ENCODE results near the gene TSSK3. TPM values are rescaled to one million over a fixed set of nuclear protein-coding genes. Genes with fewer than 3 reads are reported as not detected.

TSSK3 gene
- total and polyA plus RNA-seq, 9 of the 15 experiments (the other 6 are each of a cell fraction or from before 2014, with no cell fraction given): 0.27 to 2.8 (median 1.9) TPM

GRCh38 chr1:32350785-32351398 lies 11.4 kb upstream of the TSSK3 start (continued):
- TF ChIP-seq, protein P1, sequence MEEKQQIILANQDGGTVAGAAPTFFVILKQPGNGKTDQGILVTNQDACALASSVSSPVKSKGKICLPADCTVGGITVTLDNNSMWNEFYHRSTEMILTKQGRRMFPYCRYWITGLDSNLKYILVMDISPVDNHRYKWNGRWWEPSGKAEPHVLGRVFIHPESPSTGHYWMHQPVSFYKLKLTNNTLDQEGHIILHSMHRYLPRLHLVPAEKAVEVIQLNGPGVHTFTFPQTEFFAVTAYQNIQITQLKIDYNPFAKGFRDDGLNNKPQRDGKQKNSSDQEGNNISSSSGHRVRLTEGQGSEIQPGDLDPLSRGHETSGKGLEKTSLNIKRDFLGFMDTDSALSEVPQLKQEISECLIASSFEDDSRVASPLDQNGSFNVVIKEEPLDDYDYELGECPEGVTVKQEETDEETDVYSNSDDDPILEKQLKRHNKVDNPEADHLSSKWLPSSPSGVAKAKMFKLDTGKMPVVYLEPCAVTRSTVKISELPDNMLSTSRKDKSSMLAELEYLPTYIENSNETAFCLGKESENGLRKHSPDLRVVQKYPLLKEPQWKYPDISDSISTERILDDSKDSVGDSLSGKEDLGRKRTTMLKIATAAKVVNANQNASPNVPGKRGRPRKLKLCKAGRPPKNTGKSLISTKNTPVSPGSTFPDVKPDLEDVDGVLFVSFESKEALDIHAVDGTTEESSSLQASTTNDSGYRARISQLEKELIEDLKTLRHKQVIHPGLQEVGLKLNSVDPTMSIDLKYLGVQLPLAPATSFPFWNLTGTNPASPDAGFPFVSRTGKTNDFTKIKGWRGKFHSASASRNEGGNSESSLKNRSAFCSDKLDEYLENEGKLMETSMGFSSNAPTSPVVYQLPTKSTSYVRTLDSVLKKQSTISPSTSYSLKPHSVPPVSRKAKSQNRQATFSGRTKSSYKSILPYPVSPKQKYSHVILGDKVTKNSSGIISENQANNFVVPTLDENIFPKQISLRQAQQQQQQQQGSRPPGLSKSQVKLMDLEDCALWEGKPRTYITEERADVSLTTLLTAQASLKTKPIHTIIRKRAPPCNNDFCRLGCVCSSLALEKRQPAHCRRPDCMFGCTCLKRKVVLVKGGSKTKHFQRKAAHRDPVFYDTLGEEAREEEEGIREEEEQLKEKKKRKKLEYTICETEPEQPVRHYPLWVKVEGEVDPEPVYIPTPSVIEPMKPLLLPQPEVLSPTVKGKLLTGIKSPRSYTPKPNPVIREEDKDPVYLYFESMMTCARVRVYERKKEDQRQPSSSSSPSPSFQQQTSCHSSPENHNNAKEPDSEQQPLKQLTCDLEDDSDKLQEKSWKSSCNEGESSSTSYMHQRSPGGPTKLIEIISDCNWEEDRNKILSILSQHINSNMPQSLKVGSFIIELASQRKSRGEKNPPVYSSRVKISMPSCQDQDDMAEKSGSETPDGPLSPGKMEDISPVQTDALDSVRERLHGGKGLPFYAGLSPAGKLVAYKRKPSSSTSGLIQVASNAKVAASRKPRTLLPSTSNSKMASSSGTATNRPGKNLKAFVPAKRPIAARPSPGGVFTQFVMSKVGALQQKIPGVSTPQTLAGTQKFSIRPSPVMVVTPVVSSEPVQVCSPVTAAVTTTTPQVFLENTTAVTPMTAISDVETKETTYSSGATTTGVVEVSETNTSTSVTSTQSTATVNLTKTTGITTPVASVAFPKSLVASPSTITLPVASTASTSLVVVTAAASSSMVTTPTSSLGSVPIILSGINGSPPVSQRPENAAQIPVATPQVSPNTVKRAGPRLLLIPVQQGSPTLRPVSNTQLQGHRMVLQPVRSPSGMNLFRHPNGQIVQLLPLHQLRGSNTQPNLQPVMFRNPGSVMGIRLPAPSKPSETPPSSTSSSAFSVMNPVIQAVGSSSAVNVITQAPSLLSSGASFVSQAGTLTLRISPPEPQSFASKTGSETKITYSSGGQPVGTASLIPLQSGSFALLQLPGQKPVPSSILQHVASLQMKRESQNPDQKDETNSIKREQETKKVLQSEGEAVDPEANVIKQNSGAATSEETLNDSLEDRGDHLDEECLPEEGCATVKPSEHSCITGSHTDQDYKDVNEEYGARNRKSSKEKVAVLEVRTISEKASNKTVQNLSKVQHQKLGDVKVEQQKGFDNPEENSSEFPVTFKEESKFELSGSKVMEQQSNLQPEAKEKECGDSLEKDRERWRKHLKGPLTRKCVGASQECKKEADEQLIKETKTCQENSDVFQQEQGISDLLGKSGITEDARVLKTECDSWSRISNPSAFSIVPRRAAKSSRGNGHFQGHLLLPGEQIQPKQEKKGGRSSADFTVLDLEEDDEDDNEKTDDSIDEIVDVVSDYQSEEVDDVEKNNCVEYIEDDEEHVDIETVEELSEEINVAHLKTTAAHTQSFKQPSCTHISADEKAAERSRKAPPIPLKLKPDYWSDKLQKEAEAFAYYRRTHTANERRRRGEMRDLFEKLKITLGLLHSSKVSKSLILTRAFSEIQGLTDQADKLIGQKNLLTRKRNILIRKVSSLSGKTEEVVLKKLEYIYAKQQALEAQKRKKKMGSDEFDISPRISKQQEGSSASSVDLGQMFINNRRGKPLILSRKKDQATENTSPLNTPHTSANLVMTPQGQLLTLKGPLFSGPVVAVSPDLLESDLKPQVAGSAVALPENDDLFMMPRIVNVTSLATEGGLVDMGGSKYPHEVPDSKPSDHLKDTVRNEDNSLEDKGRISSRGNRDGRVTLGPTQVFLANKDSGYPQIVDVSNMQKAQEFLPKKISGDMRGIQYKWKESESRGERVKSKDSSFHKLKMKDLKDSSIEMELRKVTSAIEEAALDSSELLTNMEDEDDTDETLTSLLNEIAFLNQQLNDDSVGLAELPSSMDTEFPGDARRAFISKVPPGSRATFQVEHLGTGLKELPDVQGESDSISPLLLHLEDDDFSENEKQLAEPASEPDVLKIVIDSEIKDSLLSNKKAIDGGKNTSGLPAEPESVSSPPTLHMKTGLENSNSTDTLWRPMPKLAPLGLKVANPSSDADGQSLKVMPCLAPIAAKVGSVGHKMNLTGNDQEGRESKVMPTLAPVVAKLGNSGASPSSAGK (IDR thresholded peaks at IDR 0.05): peak; percentile 100
- no peak; the same call in 1 of the 2 replicates for TF ChIP-seq CBFA2T2 (conservative IDR thresholded peaks at IDR 0.05)
- peak; percentile 59; the same call in 1 of the 2 replicates for TF ChIP-seq GTF2A2 (tag; IDR thresholded peaks at IDR 0.05)
- peak; percentile 61 for TF ChIP-seq TEAD4 (IDR thresholded peaks at IDR 0.05; ENCODE audit: low read length)
- no peak for TF ChIP-seq TEAD4 (CRISPR knock-in tag; IDR thresholded peaks at IDR 0.05; ENCODE audit: borderline replicate concordance)
- TF ChIP-seq, protein P2, sequence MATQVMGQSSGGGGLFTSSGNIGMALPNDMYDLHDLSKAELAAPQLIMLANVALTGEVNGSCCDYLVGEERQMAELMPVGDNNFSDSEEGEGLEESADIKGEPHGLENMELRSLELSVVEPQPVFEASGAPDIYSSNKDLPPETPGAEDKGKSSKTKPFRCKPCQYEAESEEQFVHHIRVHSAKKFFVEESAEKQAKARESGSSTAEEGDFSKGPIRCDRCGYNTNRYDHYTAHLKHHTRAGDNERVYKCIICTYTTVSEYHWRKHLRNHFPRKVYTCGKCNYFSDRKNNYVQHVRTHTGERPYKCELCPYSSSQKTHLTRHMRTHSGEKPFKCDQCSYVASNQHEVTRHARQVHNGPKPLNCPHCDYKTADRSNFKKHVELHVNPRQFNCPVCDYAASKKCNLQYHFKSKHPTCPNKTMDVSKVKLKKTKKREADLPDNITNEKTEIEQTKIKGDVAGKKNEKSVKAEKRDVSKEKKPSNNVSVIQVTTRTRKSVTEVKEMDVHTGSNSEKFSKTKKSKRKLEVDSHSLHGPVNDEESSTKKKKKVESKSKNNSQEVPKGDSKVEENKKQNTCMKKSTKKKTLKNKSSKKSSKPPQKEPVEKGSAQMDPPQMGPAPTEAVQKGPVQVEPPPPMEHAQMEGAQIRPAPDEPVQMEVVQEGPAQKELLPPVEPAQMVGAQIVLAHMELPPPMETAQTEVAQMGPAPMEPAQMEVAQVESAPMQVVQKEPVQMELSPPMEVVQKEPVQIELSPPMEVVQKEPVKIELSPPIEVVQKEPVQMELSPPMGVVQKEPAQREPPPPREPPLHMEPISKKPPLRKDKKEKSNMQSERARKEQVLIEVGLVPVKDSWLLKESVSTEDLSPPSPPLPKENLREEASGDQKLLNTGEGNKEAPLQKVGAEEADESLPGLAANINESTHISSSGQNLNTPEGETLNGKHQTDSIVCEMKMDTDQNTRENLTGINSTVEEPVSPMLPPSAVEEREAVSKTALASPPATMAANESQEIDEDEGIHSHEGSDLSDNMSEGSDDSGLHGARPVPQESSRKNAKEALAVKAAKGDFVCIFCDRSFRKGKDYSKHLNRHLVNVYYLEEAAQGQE (IDR thresholded peaks at IDR 0.05; ENCODE audit: borderline replicate concordance): no peak
- TF ChIP-seq, protein P2 (CRISPR knock-in tag; IDR thresholded peaks at IDR 0.05; ENCODE audit: low read depth): 0 out of 2 replicates have a peak, but pooled peaks have one; percentile 38
- peak; percentile 71; the same call in 1 of the 2 replicates for TF ChIP-seq SMARCE1 (IDR thresholded peaks at IDR 0.05)
- TF ChIP-seq SLC30A9 (CRISPR knock-in tag; IDR thresholded peaks at IDR 0.05): 0 out of 2 replicates have a peak, but pooled peaks have one; percentile 76
